ENCODE results near the gene CYRIA.

CYRIA gene

DNA sequence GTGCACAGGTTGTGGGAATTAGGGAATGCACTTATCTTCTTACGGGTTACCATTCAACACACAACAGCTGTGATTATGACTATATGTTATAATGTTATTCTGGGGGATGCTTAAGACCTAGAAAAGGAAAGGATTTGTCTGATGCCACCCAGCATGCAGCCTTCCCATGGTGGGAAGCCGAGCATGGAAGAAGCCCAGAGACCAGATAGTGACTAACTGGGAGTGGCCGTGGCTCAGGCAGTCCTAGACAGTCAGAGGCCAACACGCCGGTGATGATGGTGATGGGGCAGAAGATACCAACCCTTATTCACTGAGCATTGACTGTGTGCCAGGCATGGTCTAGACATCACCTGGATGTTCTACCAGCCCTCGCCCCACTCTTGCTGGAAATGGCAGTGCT, 35.9 kb downstream of the CYRIA start:
- no peak for DNase-seq (ENCODE audit: low read depth in 2 of 2)

- no peak for DNase-seq (ENCODE audit: low read depth in 2 of 2)
These were observed 36.6 kb downstream of the CYRIA start for GRCh38 chr2:16629044-16629443.

DNA sequence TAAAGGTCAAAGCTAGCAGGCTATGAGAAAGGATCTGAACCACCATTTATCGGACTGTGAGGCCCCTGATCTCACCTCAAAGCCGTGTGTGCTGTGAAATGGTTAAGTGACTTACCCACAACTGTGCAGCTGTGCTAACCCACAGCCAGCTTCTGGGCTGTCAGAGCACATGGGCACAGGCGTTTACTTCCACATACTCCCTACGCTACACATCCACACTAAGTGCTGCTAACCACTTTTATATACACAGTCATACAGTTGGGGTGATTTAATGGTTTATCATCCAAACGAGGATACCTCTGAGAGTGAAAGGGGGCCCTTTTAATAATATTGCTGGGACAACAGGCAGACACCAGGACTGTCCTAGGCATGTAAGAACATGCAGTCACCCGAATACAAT, 37.3 kb downstream of the CYRIA start:
- no peak for DNase-seq (ENCODE audit: low read depth in 2 of 2)

DNA sequence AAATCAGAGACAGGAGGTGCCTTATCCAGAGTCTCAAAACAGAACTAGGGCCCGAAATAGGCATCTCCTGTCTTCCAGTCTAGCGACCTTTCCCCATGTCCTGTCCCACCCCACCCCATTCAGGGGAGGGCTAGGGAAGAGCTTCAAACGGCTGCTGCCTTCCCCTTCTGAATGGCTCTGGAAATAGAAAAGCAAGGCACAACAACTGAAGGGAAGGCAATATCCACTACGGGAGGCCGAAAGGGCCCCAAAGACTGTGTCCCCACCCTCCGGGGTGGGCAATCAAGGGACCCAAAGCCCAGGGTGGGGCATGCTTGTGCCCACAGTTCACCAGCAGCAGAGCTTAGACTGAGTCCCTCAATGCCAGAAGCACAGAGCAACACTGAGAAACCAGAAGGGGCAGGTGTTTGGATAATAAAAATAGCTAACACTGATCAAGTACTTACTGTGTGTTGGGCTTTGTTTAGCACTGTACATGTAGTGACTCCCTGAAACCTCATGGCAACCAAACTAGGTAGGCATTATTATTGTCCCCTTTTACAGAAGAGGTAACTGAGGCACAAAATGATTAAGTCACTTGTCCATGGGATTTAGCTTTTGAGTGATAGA, 38.5 kb downstream of the CYRIA start:
- no peak for DNase-seq (ENCODE audit: low read depth in 2 of 2)

- DNase-seq (ENCODE audit: low read depth in 2 of 2): no peak
These were observed 39.1 kb downstream of the CYRIA start for GRCh38 chr2:16626497-16626896.

- DNase-seq (ENCODE audit: low read depth in 2 of 2): no peak
These were observed 39.9 kb downstream of the CYRIA start for GRCh38 chr2:16625759-16626158.

- DNase-seq (ENCODE audit: low read depth in 2 of 2): no peak
These were observed 40.4 kb downstream of the CYRIA start for GRCh38 chr2:16625201-16625729.

GRCh38 chr2:16624436-16624780, 41.2 kb downstream of the CYRIA start:
- DNase-seq (ENCODE audit: low read depth in 2 of 2): no peak

- DNase-seq (ENCODE audit: low read depth in 2 of 2): no peak
These were observed 41.8 kb downstream of the CYRIA start for GRCh38 chr2:16623564-16624435.

- DNase-seq (ENCODE audit: low read depth in 2 of 2): no peak
These were observed 42.6 kb downstream of the CYRIA start for GRCh38 chr2:16623031-16623430.

DNA sequence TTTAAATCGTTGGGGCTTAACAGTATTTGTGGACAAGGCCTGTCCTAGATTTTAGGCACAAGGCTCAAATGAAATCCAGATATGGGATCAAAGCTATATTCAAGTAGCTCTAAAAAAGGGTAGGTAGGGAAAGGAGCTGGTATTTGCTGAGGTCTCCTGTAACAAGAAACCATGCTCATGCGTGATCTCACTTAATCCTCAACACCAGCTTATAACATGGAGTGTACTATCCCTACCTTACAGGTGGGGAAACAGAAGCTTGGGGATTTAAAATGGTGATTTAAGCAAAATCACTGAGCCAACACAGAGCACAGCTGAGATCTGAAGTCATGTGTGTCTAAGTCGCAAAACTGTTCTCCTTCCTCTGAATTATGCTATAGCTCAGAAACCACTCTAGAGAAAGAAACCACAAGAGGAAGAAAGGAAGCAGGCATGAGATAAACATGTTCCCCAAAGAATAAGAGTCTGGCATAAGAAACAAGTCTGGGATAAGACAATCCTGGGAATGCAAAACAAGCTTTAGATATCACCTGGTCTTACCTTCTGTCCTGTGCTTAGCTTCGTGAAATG, 43.1 kb downstream of the CYRIA start:
- DNase-seq (ENCODE audit: low read depth in 2 of 2): no peak

GRCh38 chr2:16621316-16621715, 44.3 kb downstream of the CYRIA start:
- DNase-seq (ENCODE audit: low read depth in 2 of 2): no peak

DNA sequence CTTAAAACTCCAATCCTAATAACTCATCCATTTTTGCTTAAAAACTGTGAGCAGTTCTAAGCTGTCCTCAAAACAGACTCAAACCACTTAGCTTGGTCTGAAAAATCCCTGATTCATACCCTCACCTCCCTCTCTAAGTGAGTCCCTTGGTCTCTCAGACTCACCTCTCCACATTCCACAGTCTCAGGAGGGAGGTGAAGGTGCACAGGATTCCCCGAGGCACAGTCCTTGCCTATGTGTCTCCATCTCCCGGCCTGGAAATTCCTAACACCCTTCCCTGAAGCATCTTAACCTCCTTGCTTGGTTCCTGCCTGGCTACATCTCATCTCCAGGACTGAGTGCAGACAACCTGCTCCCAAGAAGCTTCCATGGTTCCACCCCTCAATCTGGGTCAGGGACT, 45.0 kb downstream of the CYRIA start:
- DNase-seq (ENCODE audit: low read depth in 2 of 2): no peak

DNA sequence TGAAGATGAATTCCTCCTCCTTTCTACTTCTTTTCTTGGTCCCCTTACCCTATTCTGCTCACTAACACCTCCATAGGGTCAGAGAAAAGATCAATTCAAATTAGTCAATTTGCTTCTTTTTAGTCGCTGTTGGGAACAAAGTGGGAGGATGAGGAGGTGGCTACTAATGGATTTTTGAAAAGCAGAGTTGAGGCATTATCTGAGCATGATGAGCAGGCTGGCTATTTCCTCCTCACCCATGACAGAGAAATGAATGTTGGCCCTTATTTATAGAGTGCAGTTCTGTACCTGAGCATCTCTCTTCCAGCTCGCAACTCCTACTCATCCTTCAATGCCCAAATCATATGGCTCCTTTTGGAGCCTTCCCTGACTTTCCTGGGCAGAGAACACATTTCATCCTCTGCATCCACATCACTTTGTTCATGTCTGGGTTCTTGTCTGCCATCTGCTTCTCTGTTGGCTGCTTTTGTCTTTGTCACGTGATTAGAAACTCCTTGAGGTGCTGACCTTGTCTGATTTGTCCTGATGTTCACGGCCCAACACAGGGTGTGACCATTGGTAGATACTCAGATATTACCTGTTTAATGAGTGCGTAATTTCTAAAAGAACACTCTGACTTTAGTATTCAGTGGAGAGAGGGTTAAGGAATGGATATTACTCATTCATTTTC, 45.9 kb downstream of the CYRIA start:
- no peak for DNase-seq (ENCODE audit: low read depth in 2 of 2)

DNA sequence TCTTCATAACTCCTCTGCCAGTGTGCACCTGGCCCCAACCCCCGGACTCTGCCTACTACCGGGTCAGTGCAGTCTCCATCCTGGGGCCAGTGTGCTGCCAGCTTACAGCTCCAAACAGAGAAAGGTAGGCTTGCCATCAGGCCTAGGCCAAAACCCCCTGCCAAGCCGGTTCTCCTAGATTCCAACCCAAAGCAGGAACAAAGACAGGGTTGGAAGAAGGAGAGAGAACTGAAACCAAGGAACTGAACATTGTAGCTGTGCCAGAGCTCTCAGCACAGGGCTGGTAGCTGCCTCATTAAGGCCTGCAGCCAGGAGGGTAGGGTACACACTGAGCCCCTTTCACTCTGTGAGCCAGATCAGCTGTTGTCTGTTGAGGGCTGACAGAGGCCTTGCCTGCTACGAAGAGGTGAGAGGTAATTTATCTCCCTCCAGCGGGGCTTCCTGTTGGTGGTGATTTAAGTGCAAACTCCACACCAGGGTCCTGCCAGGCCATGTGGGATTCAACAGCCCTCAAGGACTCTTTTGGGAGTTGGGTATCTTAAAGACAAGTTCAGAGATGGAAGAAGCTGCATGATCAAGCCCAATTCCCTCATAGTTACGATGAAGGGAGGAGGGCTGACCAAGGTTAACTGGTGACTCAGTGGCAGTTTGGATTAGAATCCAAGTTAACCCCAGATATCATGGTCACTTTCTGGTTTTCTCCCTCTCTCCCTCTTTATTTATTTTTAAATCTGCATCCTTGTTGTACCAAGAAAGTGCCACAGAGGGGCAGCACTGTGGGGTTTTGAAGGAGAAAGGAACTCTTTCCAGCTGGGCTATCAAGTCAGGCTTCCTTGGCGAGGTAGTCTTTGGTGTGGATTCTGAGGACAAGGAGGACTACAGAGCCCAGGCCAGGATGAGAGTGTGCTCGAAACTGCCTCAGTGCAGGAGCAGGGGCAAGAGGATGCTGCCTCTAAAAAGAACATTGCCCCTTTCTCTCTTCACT, 48.1 kb downstream of the CYRIA start:
- DNase-seq (ENCODE audit: low read depth in 2 of 2): no peak

Measured in stimulated activated CD8-positive, alpha-beta memory T cell treated with anti-CD3 and anti-CD28 coated beads, Interleukin-2, amount 100 ng/mL, for 48 hours (primary cell).